Left lung (tissue), 10 donors: ENCODE results near the gene ADGRG6. TPM values are rescaled to one million over a fixed set of nuclear protein-coding genes. Genes with fewer than 3 reads are reported as not detected.

ENCODE experiments used
- ATAC-seq: fragments of 200-7000 bp; cut with Tn5 transposase; one replicate; pipeline ENCODE4 v1.9.1; 2020; ENCODE audit warnings: moderate library complexity
- DNase-seq, 4 donors: peaks; one replicate each; pipeline ENCODE4 v3.0.0-alpha.2; 2013 to 2020
- H3K27ac ChIP-seq, 2 donors: fragments of 200-600 bp; sonication (generic) in 1 of 2; one replicate each; pipeline versions ENCODE4 v1.5.0 to v1.8.0; 2020 to 2021
- H3K27me3 ChIP-seq, 2 donors: fragments of 200-600 bp; sonication (generic) in 1 of 2; one replicate each; pipeline versions ENCODE4 v1.5.0 to v1.8.0; 2020 to 2021
- H3K36me3 ChIP-seq, 2 donors: fragments of 200-600 bp; sonication (generic) in 1 of 2; one replicate each; pipeline versions ENCODE4 v1.5.0 to v1.8.0; 2020 to 2021
- H3K4me1 ChIP-seq, 2 donors: fragments of 200-600 bp; one replicate each; pipeline ENCODE4 v1.8.0; 2021
- H3K4me3 ChIP-seq, 2 donors: fragments of 200-600 bp; sonication (generic) in 1 of 2; one replicate each; pipeline versions ENCODE4 v1.5.0 to v1.8.0; 2020 to 2021; ENCODE audit warnings: mild to moderate bottlenecking in 1 of 2
- H3K9me3 ChIP-seq, 2 donors: fragments of 200-600 bp; sonication (generic) in 1 of 2; one replicate each; pipeline versions ENCODE4 v1.5.0 to v1.8.0; 2020 to 2021
- intact Hi-C, 2 donors: fragments of 100-400 bp; cut with DNase I; formaldehyde crosslinking; loops; one replicate each; pipeline versions ENCODE4 v1.11.2 to v1.14.2; 2022
- polyA plus RNA-seq, 6 donors: library from polyadenylated mRNA; unstranded; fragments of 120-200 nt; gene quantifications; one replicate each; pipeline ENCODE4 v1.2.1, GENCODE V29; 2013; ENCODE audit not compliant: insufficient read length in 6 of 6
- total RNA-seq, 2 donors: library from RNA; stranded (reverse); fragmentation: NEBNext Ultra II Directional; extraction: Animal tissue kit (Norgen Biotek cat#: 25700); gene quantifications; one replicate each; pipeline ENCODE4 v1.2.1, GENCODE V29; 2021
- TF ChIP-seq, protein P1 (sequence below), 2 donors: fragments of 200-600 bp; sonication (generic) in 1 of 2; IDR thresholded peaks; one replicate each; pipeline versions ENCODE4 v1.5.0 to v1.8.0; 2021; ENCODE audit warnings: antibody characterized with exemption in 2 of 2
- donor health status: DM: no; HTN: yes; CAD: no.
- donor health status: DM: no; HTN: no; CAD: no.

The ADGRG6 gene
- total and polyA plus RNA-seq, 8 donors: 34.2 to 160 (median 137) TPM

DNA sequence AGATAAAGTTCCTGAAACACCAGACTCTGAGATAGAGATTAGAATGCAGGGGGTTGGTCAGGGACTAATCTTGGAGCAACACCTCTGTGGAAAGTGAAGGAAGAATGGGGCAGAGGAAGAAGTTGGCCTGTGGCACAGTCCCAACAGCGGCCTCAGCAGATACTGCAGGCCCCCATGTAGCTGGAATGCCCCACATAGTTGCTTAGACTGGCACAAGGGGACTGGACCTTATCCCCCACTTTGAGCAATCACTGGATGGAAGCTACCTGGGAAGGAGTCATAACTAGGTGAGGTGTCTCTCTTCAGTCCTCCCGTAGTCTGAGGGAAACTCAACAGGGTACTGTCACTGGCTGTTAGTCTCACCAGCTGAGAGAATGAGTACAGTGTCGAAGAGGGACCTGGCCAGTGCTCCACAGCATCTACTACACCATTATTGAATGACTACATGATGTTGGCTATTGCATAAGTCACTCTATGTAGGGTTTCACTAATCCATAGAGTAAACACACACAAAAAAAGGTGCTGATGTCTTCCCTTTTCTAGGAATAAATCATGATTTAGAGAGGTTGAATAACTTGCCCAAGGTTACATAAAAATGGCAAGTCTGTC lies 47.5 kb downstream of the ADGRG6 start:
- no peaks in the 10 kb centered on the region for H3K9me3 ChIP-seq
- ATAC-seq (no peak), DNase-seq (no peak)
- no peak overlapping the region for H3K4me3 ChIP-seq
- H3K4me1 ChIP-seq: no peaks in the 10 kb centered on the region
- no peaks in the 10 kb centered on the region for H3K27me3 ChIP-seq
- intact Hi-C loops: no loop called here
- no peak overlapping the region for H3K27ac ChIP-seq
- TF ChIP-seq, protein P1, sequence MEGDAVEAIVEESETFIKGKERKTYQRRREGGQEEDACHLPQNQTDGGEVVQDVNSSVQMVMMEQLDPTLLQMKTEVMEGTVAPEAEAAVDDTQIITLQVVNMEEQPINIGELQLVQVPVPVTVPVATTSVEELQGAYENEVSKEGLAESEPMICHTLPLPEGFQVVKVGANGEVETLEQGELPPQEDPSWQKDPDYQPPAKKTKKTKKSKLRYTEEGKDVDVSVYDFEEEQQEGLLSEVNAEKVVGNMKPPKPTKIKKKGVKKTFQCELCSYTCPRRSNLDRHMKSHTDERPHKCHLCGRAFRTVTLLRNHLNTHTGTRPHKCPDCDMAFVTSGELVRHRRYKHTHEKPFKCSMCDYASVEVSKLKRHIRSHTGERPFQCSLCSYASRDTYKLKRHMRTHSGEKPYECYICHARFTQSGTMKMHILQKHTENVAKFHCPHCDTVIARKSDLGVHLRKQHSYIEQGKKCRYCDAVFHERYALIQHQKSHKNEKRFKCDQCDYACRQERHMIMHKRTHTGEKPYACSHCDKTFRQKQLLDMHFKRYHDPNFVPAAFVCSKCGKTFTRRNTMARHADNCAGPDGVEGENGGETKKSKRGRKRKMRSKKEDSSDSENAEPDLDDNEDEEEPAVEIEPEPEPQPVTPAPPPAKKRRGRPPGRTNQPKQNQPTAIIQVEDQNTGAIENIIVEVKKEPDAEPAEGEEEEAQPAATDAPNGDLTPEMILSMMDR (IDR thresholded peaks at IDR 0.05): no peak
- no peaks in the 10 kb centered on the region for H3K36me3 ChIP-seq

DNA sequence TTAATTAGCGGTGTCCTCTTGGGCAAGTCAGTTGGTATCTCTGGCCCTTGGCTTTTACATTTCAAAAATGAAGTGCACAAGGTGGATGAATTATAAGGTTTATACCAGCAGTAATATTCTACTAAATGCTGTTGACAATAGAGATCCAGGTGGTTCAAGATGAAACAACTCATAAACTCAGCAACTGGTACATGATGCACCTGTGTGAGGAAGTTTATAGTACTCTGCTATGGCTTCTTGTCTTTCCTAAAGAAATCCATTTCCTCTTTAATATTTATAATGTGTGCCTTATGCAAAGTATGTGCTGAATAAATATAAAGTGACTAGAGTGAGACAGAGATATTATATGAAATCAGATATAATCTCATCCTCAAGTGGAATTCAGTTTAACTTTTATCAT lies 48.5 kb downstream of the ADGRG6 start:
- no peak overlapping the region for H3K27ac ChIP-seq
- no peaks in the 10 kb centered on the region for H3K36me3 ChIP-seq
- intact Hi-C loops: no loop called here
- no peaks in the 10 kb centered on the region for H3K4me1 ChIP-seq
- TF ChIP-seq, protein P1 (IDR thresholded peaks at IDR 0.05): no peak
- no peak for DNase-seq
- H3K27me3 ChIP-seq: no peaks in the 10 kb centered on the region
- no peak for ATAC-seq
- H3K9me3 ChIP-seq: no peaks in the 10 kb centered on the region
- no peak overlapping the region for H3K4me3 ChIP-seq

DNA sequence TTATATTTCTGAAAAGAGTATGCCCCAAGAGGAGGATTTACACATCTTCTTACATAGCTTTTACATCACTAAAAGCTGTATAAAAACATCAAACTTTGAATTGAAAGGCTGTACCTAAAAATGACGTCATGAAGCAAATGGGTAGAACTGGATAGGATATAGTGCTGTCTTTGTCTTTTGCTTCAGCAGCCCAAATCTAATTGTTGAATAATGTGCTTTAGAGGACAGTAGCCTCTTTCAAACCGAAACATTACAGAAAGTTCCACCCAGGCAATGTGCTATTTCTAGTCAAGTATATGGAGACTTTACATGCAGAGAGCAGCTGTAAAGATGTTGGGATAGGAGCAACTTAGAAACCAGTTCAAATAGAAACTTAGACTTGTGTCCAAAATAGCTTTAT lies 51.9 kb downstream of the ADGRG6 start:
- intact Hi-C loops: no loop called here
- no peak for ATAC-seq
- no peak for DNase-seq

DNA sequence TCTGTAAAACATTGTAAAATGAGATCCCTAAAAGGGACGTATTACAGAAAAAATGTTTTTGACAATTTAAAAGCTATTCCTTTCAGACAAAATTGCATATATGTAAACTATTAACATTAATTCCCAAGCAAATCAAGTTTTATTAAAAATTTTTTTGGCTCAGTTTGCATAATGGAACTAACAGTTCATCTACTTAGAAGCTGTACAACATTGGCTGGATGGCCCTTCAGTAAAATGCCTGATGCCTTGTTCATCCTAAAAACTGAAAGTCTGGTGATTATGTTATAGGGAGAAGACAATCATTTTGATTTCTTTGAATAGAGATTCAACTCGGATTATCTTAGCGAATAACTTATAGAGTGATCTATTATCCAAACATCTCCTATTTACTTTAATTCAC lies 52.8 kb downstream of the ADGRG6 start:
- TF ChIP-seq, protein P1 (IDR thresholded peaks at IDR 0.05): no peak
- Histone ChIP-seq H3K27me3 (no peaks in the 10 kb centered on the region), H3K36me3 (no peaks in the 10 kb centered on the region), H3K9me3 (no peaks in the 10 kb centered on the region), H3K4me1 (no peaks in the 10 kb centered on the region), H3K4me3 (no peak overlapping the region), H3K27ac (no peak overlapping the region)
- ATAC-seq (no peak), DNase-seq (no peak)
- intact Hi-C loops: no loop called here

More for the DNA sequence above, 51.9 kb downstream of the ADGRG6 start:
- TF ChIP-seq, protein P1 (IDR thresholded peaks at IDR 0.05): no peak
- Histone ChIP-seq H3K36me3 (no peaks in the 10 kb centered on the region), H3K9me3 (no peaks in the 10 kb centered on the region), H3K27me3 (no peaks in the 10 kb centered on the region), H3K4me1 (no peaks in the 10 kb centered on the region), H3K4me3 (no peak overlapping the region), H3K27ac (no peak overlapping the region)

DNA sequence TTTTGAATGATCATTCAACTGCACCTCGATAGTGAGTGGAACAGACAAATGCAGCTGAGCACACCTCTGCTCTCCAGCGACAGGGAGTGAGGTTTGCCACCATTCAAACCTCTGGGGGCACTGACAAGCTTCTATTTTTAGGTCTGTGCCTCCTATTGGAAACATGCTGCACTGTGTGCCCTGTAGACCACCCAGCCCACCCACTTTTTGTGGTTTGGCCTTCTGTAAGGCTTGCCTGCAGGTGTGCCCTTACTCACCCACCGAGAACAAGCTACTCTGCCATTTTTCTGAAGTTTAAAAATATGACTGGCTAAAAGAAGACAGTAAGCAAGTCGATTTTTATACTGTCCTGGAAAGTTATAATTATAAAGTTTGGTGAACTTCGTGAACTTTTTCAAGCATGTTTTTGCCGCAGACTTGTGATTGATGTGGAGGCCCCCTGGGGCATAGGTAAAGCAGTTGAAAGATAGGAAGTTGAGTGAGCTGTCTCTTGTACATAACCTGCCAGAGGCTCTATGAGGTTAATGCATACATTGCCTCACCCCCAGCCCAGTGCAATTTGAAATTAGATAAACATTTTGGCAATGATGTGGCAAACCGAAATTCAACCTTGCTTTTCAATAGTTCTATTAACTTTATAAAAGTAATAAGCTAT lies 53.8 kb downstream of the ADGRG6 start:
- no peak for ATAC-seq
- Histone ChIP-seq H3K4me1 (no peaks in the 10 kb centered on the region), H3K4me3 (no peak overlapping the region), H3K36me3 (no peaks in the 10 kb centered on the region), H3K27ac (no peak overlapping the region), H3K27me3 (no peaks in the 10 kb centered on the region), H3K9me3 (no peaks in the 10 kb centered on the region)
- no peak for DNase-seq
- TF ChIP-seq, protein P1 (IDR thresholded peaks at IDR 0.05): no peak
- intact Hi-C loops: no loop called here
